GM10248 (cell line): ENCODE data around the gene TSPAN3.

Source experiments
- CTCF ChIA-PET: fragments of 300-600 bp; sonication (Branson Sonifier 250); formaldehyde crosslinking; extraction: SDS; loops from one replicate; lab custom pipeline; 2021; ENCODE audit warnings: antibody characterized with exemption; lab: Yijun Ruan, JAX
- POLR2A ChIA-PET: fragments of 350-650 bp; sonication (Branson Sonifier 250); formaldehyde crosslinking; extraction: SDS; loops from one replicate; lab custom pipeline; 2020; ENCODE audit warnings: antibody characterized with exemption; lab: Yijun Ruan, JAX
- DNase-seq: peaks from one replicate; pipeline ENCODE4 v3.0.0; 2012; ENCODE audit errors: extremely low spot score
- CTCF ChIP-seq: IDR thresholded peaks from 2 replicates; pipeline ENCODE4 v1.5.1; 2012; ENCODE audit warnings: mild to moderate bottlenecking, low read depth; ENCODE audit errors: extremely low read depth, missing control alignments, control extremely low read depth

The TSPAN3 gene

GRCh38 chr15:77076323-77076915, 5.5 kb upstream of the TSPAN3 start:
- no peak for TF ChIP-seq CTCF
- ChIA-PET CTCF (interaction anchor here (1.1 kb wide), 1 partner anchor 19 kb away, joined by 3 read pairs; no protein-coding TSS in a partner anchor), POLR2A (no interaction called here)
- no peak for DNase-seq

- ChIA-PET CTCF (no interaction called here), POLR2A (no interaction called here)
- no peak for TF ChIP-seq CTCF
- no peak for DNase-seq
Observed at GRCh38 chr15:77075528-77075927, 4.6 kb upstream of the TSPAN3 start.

- CTCF ChIA-PET = no interaction called here
- POLR2A ChIA-PET = no interaction called here
- TF ChIP-seq CTCF = no peak
- DNase-seq = no peak
Observed at GRCh38 chr15:77074350-77074749, 3.4 kb upstream of the TSPAN3 start.

GRCh38 chr15:77071305-77072223, 655 bp upstream of the TSPAN3 start:
- ChIA-PET POLR2A (no interaction called here), CTCF (no interaction called here)
- DNase-seq = no peak
- TF ChIP-seq CTCF = no peak

- ChIA-PET CTCF (interaction anchor here (2.0 kb wide), 1 partner anchor 12 kb away, joined by 5 read pairs; no protein-coding TSS in a partner anchor), POLR2A (no interaction called here)
- TF ChIP-seq CTCF = no peak
- no peak for DNase-seq
Observed at GRCh38 chr15:77070180-77070494, 772 bp downstream of the TSPAN3 start.

- CTCF ChIA-PET = interaction anchor here (1.3 to 2.0 kb wide), 2 partner anchors 12 to 474 kb away, joined by 5 read pairs; no protein-coding TSS in a partner anchor
- POLR2A ChIA-PET = no interaction called here
- no peak for DNase-seq
- TF ChIP-seq CTCF = no peak
Observed at GRCh38 chr15:77069521-77070121, 1.3 kb downstream of the TSPAN3 start.
